HG03354 (cell line): Measurements from ENCODE around the gene CGN.

ENCODE experiments used
- ATAC-seq: cut with Tn5 transposase; IDR thresholded peaks from one replicate; pipeline ENCODE4 v1.9.1; 2021; ENCODE audit warnings: mild to moderate bottlenecking; ENCODE audit not compliant: unreplicated experiment, poor library complexity, severe bottlenecking

The CGN gene

GRCh38 chr1:151510957-151511635, at the start of gene CGN:
Gene CGN (plus strand): TSS chr1:151511387. CDS start chr1:151518520, 7,133 bp downstream.
- peak; percentile 89 for ATAC-seq

- ATAC-seq: no peak
Observed at GRCh38 chr1:151461694-151462093, 49.5 kb upstream of the CGN start.

- no peak for ATAC-seq
Observed at GRCh38 chr1:151465026-151465425, 46.2 kb upstream of the CGN start.

GRCh38 chr1:151472856-151473731, 38.1 kb upstream of the CGN start:
- no peak for ATAC-seq

GRCh38 chr1:151474745-151475144, 36.4 kb upstream of the CGN start:
- ATAC-seq: no peak

GRCh38 chr1:151475175-151475574, 36.0 kb upstream of the CGN start:
- peak; percentile 84 for ATAC-seq

GRCh38 chr1:151476083-151476482, 35.1 kb upstream of the CGN start:
- no peak for ATAC-seq

GRCh38 chr1:151477066-151477465, 34.1 kb upstream of the CGN start:
- no peak for ATAC-seq

- ATAC-seq: no peak
Observed at GRCh38 chr1:151478140-151478812, 32.9 kb upstream of the CGN start.

- no peak for ATAC-seq
Observed at GRCh38 chr1:151478923-151479322, 32.3 kb upstream of the CGN start.

- no peak for ATAC-seq
Observed at GRCh38 chr1:151479462-151479861, 31.7 kb upstream of the CGN start.

- ATAC-seq: no peak
Observed at GRCh38 chr1:151482017-151482416, 29.2 kb upstream of the CGN start.

- no peak for ATAC-seq
Observed at GRCh38 chr1:151485685-151486255, 25.4 kb upstream of the CGN start.

- no peak for ATAC-seq
Observed at GRCh38 chr1:151486557-151486956, 24.6 kb upstream of the CGN start.

- ATAC-seq: no peak
Observed at GRCh38 chr1:151491641-151492040, 19.5 kb upstream of the CGN start.

- no peak for ATAC-seq
Observed at GRCh38 chr1:151492120-151492519, 19.1 kb upstream of the CGN start.

GRCh38 chr1:151493042-151493441, 18.1 kb upstream of the CGN start:
- ATAC-seq: no peak

GRCh38 chr1:151494741-151495281, 16.4 kb upstream of the CGN start:
- no peak for ATAC-seq

- no peak for ATAC-seq
Observed at GRCh38 chr1:151495316-151495715, 15.9 kb upstream of the CGN start.

- no peak for ATAC-seq
Observed at GRCh38 chr1:151499365-151499764, 11.8 kb upstream of the CGN start.
